ENCODE measurements around the gene CCDC107.
"Not testable (repeated sequence)": the region's sequence is repeated elsewhere in the genome, so short reads cannot be mapped to it uniquely, and the experiment has no call there.

Gene CCDC107

GRCh38 chr9:35638751-35639150, 19.3 kb upstream of the CCDC107 start:
- not testable (repeated sequence) for DNase-seq

GRCh38 chr9:35639225-35639624, 18.9 kb upstream of the CCDC107 start:
- DNase-seq = not testable (repeated sequence)

- DNase-seq = no peak
Measured at GRCh38 chr9:35639631-35640030, 18.5 kb upstream of the CCDC107 start.

GRCh38 chr9:35640431-35640830, 17.7 kb upstream of the CCDC107 start:
- DNase-seq = not testable (repeated sequence)

GRCh38 chr9:35641478-35641877, 16.6 kb upstream of the CCDC107 start:
- DNase-seq = not testable (repeated sequence)

GRCh38 chr9:35643046-35643445, 15.0 kb upstream of the CCDC107 start:
- no peak for DNase-seq

- DNase-seq = not testable (repeated sequence)
Measured at GRCh38 chr9:35645736-35646135, 12.4 kb upstream of the CCDC107 start.

- no peak for DNase-seq
Measured at GRCh38 chr9:35646153-35646532, 11.9 kb upstream of the CCDC107 start.

- DNase-seq = peak in 1 of 2 experiments; percentile 54
Measured at GRCh38 chr9:35646533-35647265, 11.4 kb upstream of the CCDC107 start.

GRCh38 chr9:35649431-35650340, 8.4 kb upstream of the CCDC107 start:
- DNase-seq = no peak

GRCh38 chr9:35650341-35651158, 7.5 kb upstream of the CCDC107 start, which contains the start of gene SIT1:
TSS of gene SIT1 (minus strand) at chr9:35650931. CDS start at chr9:35650853, 78 bp downstream.
- no peak for DNase-seq

- no peak for DNase-seq
Measured at GRCh38 chr9:35651956-35652828, 5.9 kb upstream of the CCDC107 start.

- no peak for DNase-seq
Measured at GRCh38 chr9:35652829-35653209, 5.3 kb upstream of the CCDC107 start.

GRCh38 chr9:35653611-35654010, 4.5 kb upstream of the CCDC107 start:
- no peak for DNase-seq

GRCh38 chr9:35656348-35656747, 1.7 kb upstream of the CCDC107 start:
- no peak for DNase-seq

GRCh38 chr9:35656831-35657545, 1.1 kb upstream of the CCDC107 start:
- DNase-seq = no peak

- DNase-seq = peak; percentile 89
Measured at GRCh38 chr9:35657546-35658136, 451 bp upstream of the CCDC107 start, which contains the start of gene RMRP. TSS of gene RMRP (minus strand) at chr9:35658019.

GRCh38 chr9:35658968-35659220, 802 bp downstream of the CCDC107 start:
- no peak for DNase-seq

- peak in 1 of 2 experiments; percentile 29 for DNase-seq
Measured at GRCh38 chr9:35659340-35659739, 1.2 kb downstream of the CCDC107 start.

- DNase-seq = peak in 1 of 2 experiments; percentile 32
Measured at GRCh38 chr9:35660966-35661415, 2.9 kb downstream of the CCDC107 start.
